ENCODE results near the gene NXN. TPM values are rescaled to one million over a fixed set of nuclear protein-coding genes. Genes with fewer than 3 reads are reported as not detected.

Gene NXN
- polyA plus RNA-seq, 1 donor from 2014 or later, result 14.8 TPM

GRCh38 chr17:967122-967521, 12.5 kb downstream of the NXN start:
- Histone ChIP-seq H3F3A (ENCODE audit: insufficient read depth, low read length, poor library complexity, severe bottlenecking) (no peaks in the 10 kb centered on the region), H3K9me2 (ENCODE audit: insufficient read depth, low read length) (no peaks in the 10 kb centered on the region), H3K9ac (ENCODE audit: low read length) (no peak overlapping the region), H3K36me3 (ENCODE audit: insufficient read depth, low read length) (no peaks in the 10 kb centered on the region), H3K79me2 (replicated peaks; ENCODE audit: insufficient read depth, low read length) (peaks cover 42% of the 10 kb centered on the region), H3K4me3 (ENCODE audit: low read length) (no peak overlapping the region), H3K9me3 (ENCODE audit: low read length) (no peaks in the 10 kb centered on the region), H4K20me1 (ENCODE audit: insufficient read depth) (no peaks in the 10 kb centered on the region), H3K27ac (ENCODE audit: low read length) (no peak overlapping the region), H3K27me3 (ENCODE audit: insufficient read depth, low read depth, low read length) (no peaks in the 10 kb centered on the region), H2AFZ (ENCODE audit: low read depth, low read length) (no peak overlapping the region), H3K4me2 (ENCODE audit: low read length) (no peak overlapping the region)
- TF ChIP-seq POLR2AphosphoS5 (IDR thresholded peaks at IDR 0.05) (no peak), SMC3 (conservative IDR thresholded peaks at IDR 0.05; ENCODE audit: poor library complexity) (no peak), EP300 (conservative IDR thresholded peaks at IDR 0.05; ENCODE audit: poor library complexity, severe bottlenecking) (no peak), TAF1 (IDR thresholded peaks at IDR 0.05; ENCODE audit: low read depth) (no peak), EZH2 (IDR thresholded peaks at IDR 0.05; ENCODE audit: borderline replicate concordance, insufficient read depth, low read length, poor library complexity, severe bottlenecking) (no peak), MXI1 (conservative IDR thresholded peaks at IDR 0.05; ENCODE audit: poor library complexity, severe bottlenecking) (no peak), RAD21 (conservative IDR thresholded peaks at IDR 0.05) (no peak), REST (IDR thresholded peaks at IDR 0.05; ENCODE audit: borderline replicate concordance) (no peak), CTCF (IDR thresholded peaks at IDR 0.05; ENCODE audit: poor library complexity, severe bottlenecking) (no peak)

- H2AFZ ChIP-seq (ENCODE audit: low read depth, low read length), result no peak overlapping the region
- peak overlapping the region; percentile 62 for H3K27ac ChIP-seq (ENCODE audit: low read length)
- H3K36me3 ChIP-seq (ENCODE audit: insufficient read depth, low read length), result no peaks in the 10 kb centered on the region
- peaks cover 44% of the 10 kb centered on the region for H3K79me2 ChIP-seq (replicated peaks; ENCODE audit: insufficient read depth, low read length)
- no peaks in the 10 kb centered on the region for H3K9me2 ChIP-seq (ENCODE audit: insufficient read depth, low read length)
- H3K4me2 ChIP-seq (ENCODE audit: low read length), result no peak overlapping the region
- TF ChIP-seq SMC3 (conservative IDR thresholded peaks at IDR 0.05; ENCODE audit: poor library complexity) (no peak), EP300 (conservative IDR thresholded peaks at IDR 0.05; ENCODE audit: poor library complexity, severe bottlenecking) (no peak), EZH2 (IDR thresholded peaks at IDR 0.05; ENCODE audit: borderline replicate concordance, insufficient read depth, low read length, poor library complexity, severe bottlenecking) (no peak), MXI1 (conservative IDR thresholded peaks at IDR 0.05; ENCODE audit: poor library complexity, severe bottlenecking) (no peak), TAF1 (IDR thresholded peaks at IDR 0.05; ENCODE audit: low read depth) (no peak), RAD21 (conservative IDR thresholded peaks at IDR 0.05) (no peak), POLR2AphosphoS5 (IDR thresholded peaks at IDR 0.05) (no peak), REST (IDR thresholded peaks at IDR 0.05; ENCODE audit: borderline replicate concordance) (no peak), CTCF (IDR thresholded peaks at IDR 0.05; ENCODE audit: poor library complexity, severe bottlenecking) (no peak)
- no peaks in the 10 kb centered on the region for H3K9me3 ChIP-seq (ENCODE audit: low read length)
- H3K4me3 ChIP-seq (ENCODE audit: low read length), result no peak overlapping the region
- no peaks in the 10 kb centered on the region for H3K27me3 ChIP-seq (ENCODE audit: insufficient read depth, low read depth, low read length)
- H3K9ac ChIP-seq (ENCODE audit: low read length), result peak overlapping the region; percentile 25
- no peaks in the 10 kb centered on the region for H4K20me1 ChIP-seq (ENCODE audit: insufficient read depth)
- no peaks in the 10 kb centered on the region for H3F3A ChIP-seq (ENCODE audit: insufficient read depth, low read length, poor library complexity, severe bottlenecking)
Observed at GRCh38 chr17:965311-965989, 14.1 kb downstream of the NXN start.
